ENCODE results near the gene CTSC. TPM values are rescaled to one million over a fixed set of nuclear protein-coding genes. Genes with fewer than 3 reads are reported as not detected.

CTSC gene
- total RNA-seq, 1 donor from 2014 or later = 230 TPM

- H3K36me3 Mint-ChIP-seq = peaks cover 45% of the 10 kb centered on the region
- no peaks in the 10 kb centered on the region for H3K27me3 Mint-ChIP-seq (ENCODE audit: low read depth)
- H3K4me3 Mint-ChIP-seq = no peak overlapping the region
- H3K9me3 Mint-ChIP-seq = peaks cover 35% of the 10 kb centered on the region
- peaks cover 2% of the 10 kb centered on the region for H3K4me1 Mint-ChIP-seq
- TF ChIP-seq CTCF (IDR thresholded peaks at IDR 0.05; ENCODE audit: unreplicated experiment) = no peak
- H3K27ac Mint-ChIP-seq = no peak overlapping the region
- DNase-seq (ENCODE audit: low spot score in 2 of 2, unreplicated experiment in 2 of 2) = no peak
Observed at GRCh38 chr11:88266919-88267318, 70.6 kb downstream of the CTSC start.

GRCh38 chr11:88266157-88266556, 71.4 kb downstream of the CTSC start:
- Mint-ChIP-seq H3K27ac (no peak overlapping the region), H3K4me1 (peaks cover 2% of the 10 kb centered on the region), H3K4me3 (no peak overlapping the region), H3K36me3 (peaks cover 46% of the 10 kb centered on the region), H3K9me3 (peaks cover 35% of the 10 kb centered on the region), H3K27me3 (ENCODE audit: low read depth) (no peaks in the 10 kb centered on the region)
- TF ChIP-seq CTCF (IDR thresholded peaks at IDR 0.05; ENCODE audit: unreplicated experiment) = no peak
- no peak for DNase-seq (ENCODE audit: low spot score in 2 of 2, unreplicated experiment in 2 of 2)

- Mint-ChIP-seq H3K27me3 (ENCODE audit: low read depth) (no peaks in the 10 kb centered on the region), H3K36me3 (peaks cover 56% of the 10 kb centered on the region), H3K27ac (no peak overlapping the region), H3K9me3 (peaks cover 71% of the 10 kb centered on the region), H3K4me1 (no peaks in the 10 kb centered on the region), H3K4me3 (no peak overlapping the region)
- DNase-seq (ENCODE audit: low spot score in 2 of 2, unreplicated experiment in 2 of 2) = no peak
- no peak for TF ChIP-seq CTCF (IDR thresholded peaks at IDR 0.05; ENCODE audit: unreplicated experiment)
Observed at GRCh38 chr11:88259431-88259830, 78.1 kb downstream of the CTSC start.

- TF ChIP-seq CTCF (IDR thresholded peaks at IDR 0.05; ENCODE audit: unreplicated experiment) = no peak
- Mint-ChIP-seq H3K27ac (no peak overlapping the region), H3K27me3 (ENCODE audit: low read depth) (no peaks in the 10 kb centered on the region), H3K36me3 (peaks cover 12% of the 10 kb centered on the region), H3K9me3 (peaks cover 23% of the 10 kb centered on the region), H3K4me3 (no peak overlapping the region), H3K4me1 (peaks cover 6% of the 10 kb centered on the region)
- no peak for DNase-seq (ENCODE audit: low spot score in 2 of 2, unreplicated experiment in 2 of 2)
Observed at GRCh38 chr11:88252208-88252607, 85.3 kb downstream of the CTSC start.

- no peak for DNase-seq (ENCODE audit: low spot score in 2 of 2, unreplicated experiment in 2 of 2)
- H3K27me3 Mint-ChIP-seq (ENCODE audit: low read depth) = no peaks in the 10 kb centered on the region
- H3K27ac Mint-ChIP-seq = no peak overlapping the region
- no peak for TF ChIP-seq CTCF (IDR thresholded peaks at IDR 0.05; ENCODE audit: unreplicated experiment)
- H3K4me3 Mint-ChIP-seq = no peak overlapping the region
- H3K4me1 Mint-ChIP-seq = peaks cover 6% of the 10 kb centered on the region
- peaks cover 14% of the 10 kb centered on the region for H3K9me3 Mint-ChIP-seq
- H3K36me3 Mint-ChIP-seq = peaks cover 7% of the 10 kb centered on the region
Observed at GRCh38 chr11:88250566-88251242, 86.8 kb downstream of the CTSC start.
